ENCODE measurements around the gene CAMK2D.

GRCh38 chr4:113419631-113420030 is 341.9 kb downstream of the CAMK2D start:
- TF ChIP-seq POLR2AphosphoS5 (IDR thresholded peaks at IDR 0.05; ENCODE audit: borderline replicate concordance, low read depth, low read length) (no peak), EZH2 (IDR thresholded peaks at IDR 0.05) (no peak)
